Left renal pelvis (tissue), 4 donors: Measurements from ENCODE around the gene ILRUN. TPM values are rescaled to one million over a fixed set of nuclear protein-coding genes. Genes with fewer than 3 reads are reported as not detected.
"Not testable (repeated sequence)": the region's sequence is repeated elsewhere in the genome, so short reads cannot be mapped to it uniquely, and the experiment has no call there.

ENCODE experiments used
- DNase-seq, 4 donors: peaks; one replicate each; pipeline ENCODE4 v3.0.0-alpha.2; 2013; ENCODE audit warnings: low read depth in 4 of 4, low spot score in 3 of 4
- polyA plus RNA-seq, 4 donors: library from polyadenylated mRNA; unstranded; fragments of 120-200 nt; gene quantifications; one replicate each; pipeline ENCODE4 v1.2.1, GENCODE V29; 2013; ENCODE audit not compliant: insufficient read length in 4 of 4

The ILRUN gene
- polyA plus RNA-seq, 4 donors = 37.9 to 53.4 (median 46.1) TPM

DNA sequence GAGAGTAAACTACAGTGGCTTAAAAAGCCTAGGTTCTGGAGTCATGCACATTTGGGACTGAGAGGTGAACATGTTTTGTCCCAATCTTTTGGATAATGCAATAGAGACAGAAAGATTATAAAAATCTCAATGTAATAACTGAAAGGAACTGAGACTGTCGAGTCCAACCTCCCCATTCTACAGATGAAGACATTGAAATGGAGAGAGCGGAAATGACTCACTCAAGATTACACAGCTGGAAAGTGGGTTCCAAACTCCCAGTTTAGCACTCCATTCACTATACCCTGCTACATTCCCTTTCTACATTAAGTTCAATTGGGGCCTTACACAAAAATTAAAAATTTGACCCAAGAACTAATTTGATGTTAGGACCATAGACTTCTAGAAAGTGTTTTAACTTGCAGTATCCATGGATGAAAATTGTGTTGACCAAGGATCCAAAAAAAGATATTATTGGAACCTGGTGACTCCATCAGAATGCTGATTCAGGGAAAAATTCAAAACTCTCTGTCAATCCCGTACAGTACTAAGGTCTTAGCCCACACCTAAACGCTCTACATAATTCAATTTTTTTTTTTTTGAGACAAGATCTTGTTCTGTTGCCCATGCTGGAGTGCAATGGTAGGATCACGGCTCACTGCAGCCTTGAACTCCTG, 1.5 kb upstream of the ILRUN start:
- no peak for DNase-seq

DNA sequence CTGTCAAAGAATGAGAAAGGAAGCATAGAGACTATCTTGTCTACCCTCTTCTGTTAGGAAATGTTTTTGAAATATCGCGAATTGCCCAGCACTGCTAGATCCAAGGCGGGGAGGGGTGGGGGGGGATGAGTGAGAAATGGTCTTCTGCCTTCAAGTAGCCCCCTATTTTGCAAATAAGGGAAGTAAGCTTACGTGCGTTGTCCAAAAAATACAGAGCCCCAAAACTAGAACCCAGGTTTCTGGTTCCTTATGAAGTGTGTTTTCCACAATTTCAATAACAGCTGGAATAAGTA, 923 bp upstream of the ILRUN start:
- no peak for DNase-seq

DNA sequence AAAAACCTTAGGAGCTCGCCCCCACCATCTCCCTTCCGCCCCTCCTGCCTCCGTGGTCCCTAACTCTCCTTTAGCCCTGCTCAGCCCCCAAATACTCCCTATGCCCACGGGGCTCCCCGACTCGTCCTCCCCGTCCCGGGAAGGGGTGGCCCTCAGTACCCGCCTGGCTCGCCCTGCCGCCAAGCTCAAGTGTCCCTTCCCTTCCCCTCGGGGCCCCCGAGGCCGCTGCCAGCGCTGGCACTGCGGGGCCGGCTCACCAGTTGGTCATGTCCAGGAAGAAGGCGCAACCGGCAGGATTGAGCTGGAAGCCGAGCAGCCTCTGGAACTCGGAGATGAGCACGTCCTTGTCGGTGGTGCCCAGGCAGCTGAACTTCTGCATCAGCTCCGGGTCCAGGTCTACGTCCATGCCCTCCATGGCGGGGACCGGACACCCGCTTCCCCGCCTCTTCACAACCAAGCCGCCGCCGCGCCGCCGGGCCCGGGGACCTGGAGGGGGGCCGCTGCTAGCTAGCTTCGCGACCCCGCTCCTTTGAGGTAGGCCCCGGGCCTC, 303 bp downstream of the ILRUN start:
- DNase-seq = no peak

DNA sequence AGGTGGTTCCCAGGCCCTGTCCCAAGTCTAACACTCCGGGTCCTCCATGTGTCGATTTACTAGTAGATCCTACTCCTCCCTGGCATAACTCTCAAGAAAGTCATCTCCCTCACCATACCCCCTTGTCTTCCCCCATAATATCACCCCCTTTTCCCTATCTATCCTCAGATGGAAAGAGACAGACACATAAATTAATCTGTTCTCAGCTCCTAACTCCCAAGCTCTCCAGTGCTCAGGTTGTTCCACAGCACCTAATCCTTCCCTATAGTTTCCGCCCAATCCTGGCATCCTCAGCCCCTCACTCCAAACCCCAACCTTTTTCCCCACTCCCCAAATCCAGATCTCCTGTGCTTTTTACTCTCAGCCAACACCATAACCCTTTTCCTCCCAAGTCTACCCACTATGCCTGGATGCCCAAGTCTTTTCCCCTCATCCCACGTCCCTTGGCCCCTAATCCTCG, 808 bp downstream of the ILRUN start:
- no peak for DNase-seq

DNA sequence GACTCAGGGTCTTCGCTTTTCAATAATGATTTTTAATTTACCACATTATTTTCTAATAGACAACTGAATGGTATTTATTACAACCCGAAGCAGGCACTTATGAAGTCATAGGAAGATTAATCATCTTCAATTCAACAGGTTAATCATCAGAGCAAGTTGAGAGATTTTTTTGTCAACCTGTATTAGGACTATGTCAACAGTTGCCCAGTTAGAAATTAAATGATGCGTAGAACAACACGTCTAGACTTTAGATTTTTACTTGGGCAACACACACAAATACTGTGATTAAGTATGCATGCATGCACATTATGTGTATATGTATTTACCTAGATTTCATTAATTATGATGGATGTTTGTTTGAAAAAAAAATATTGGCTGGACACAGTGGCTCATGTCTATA, 4.3 kb downstream of the ILRUN start:
- DNase-seq = no peak

DNA sequence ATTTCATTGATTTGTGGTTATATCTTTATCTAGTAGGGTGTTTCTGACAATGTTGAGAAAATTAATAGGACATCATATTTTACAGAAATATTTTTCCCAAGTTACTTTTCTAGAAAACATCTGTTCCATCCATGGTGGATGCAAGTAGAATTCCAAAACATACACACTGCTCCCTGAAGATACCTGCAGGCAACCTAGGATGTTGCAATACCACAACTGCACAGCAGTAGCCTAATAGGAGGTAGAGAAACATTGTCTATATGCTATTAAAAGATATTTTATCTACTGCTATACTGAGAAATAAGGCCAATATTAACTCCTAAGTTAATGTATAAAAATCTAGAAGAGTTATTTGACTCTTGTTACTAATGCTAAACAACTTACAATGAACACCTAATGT, 6.8 kb downstream of the ILRUN start:
- DNase-seq = no peak

DNA sequence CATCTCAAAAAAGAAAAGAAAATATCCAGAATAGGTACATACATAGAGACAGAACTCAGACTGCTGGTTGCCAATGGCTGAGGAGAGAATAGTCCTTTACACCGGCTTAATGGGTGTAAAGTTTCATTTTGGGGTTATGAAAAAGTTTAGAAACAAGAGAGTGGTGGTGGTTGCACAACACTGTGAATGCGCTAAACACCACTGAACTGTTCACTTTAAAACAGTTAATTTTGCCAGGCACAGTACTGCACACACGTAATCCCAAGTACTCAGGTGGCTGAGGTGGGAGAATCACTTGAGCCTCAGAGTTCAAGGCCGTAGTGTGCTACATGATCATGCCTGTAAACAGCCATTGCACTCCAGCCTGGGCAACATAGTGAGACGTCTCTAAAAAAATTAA, 7.6 kb downstream of the ILRUN start:
- DNase-seq = no peak

DNA sequence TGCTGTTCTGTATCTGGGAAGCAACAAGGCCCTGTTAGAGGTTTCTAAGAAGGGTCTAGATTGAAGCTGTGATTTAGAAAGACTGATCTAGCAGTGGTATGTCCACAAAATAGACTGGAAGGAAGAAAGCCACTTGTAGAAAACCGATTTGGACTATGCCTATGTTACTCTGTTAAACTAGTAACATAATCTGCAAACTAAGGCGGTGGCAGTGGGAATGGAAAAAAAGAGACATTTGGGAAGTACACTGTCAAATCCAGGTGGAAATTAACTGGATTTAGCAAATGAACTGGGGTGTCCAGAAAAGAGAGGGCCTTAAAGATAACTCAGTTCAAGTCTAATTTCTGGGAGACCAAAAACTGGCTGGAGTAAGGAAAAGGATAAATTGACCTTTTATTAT, 11.6 kb downstream of the ILRUN start:
- DNase-seq = no peak

DNA sequence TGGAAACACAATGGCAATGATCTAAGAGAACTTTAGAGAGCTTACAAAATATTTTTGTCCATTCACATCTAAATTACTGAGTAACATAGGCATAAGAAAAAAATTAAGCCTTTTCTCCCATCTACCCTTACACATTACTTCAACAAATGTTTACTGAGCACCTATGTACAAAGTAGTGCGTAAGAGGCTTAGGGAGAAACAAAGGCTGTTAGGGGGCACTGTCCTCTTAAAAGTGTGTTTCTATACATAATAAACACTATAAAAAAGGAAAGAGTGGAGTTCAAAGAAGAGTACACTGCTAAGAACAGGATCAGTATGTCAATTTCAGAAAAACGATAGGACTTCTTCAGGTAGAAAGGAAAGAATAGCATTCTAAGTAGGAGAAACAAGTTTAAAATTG, 12.2 kb downstream of the ILRUN start:
- no peak for DNase-seq

DNA sequence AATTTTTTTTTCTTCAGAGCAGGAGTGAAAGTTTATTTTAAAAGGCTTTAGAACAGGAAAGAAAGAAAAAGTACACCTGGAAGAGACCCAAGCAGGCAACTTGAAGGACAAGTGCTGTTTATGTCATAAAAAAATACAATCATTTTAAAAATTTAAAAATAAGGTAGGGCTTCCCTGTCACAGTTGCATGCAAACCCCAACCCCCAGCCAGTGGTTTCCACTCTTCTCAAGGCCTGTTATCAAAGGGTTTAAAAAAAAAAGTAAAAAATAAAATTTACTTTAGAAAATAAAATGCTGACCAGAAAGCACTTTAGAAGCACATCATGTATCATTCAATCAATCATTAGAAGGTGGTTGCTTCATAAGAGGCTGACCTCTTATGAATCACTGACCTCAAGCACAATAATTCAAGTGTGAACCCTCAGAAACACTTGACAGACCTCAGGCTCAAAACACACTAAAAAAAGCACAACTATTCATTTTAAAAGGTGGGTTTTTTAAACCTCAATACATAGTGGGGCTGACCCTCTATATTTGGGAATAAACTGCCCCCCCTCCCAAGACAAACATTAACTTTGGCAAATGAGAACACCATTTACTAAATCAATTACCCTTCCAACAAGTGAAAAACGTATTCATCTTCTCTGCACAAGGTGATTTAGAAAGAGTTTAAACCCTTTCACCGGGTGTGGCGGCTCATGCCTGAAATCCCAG, 15.6 kb downstream of the ILRUN start:
- no peak for DNase-seq

DNA sequence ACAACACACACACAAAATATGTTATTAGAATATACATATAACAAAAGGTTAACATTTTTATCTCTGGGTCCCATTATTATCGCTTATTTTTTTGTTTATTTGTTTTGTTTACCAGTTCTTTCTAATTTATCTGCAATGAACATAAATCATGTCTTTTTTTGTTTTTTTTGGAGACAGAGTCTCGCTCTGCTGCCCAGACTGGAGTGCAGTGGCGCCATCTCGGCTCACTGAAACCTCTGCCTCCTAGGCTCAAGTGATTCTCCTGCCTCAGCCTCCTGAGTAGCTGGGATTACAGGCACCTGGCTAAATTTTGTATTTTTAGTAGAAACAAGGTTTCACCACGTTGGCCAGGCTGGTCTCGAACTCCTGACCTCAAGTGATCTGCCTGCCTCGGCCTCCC, 16.3 kb downstream of the ILRUN start:
- not testable (repeated sequence) for DNase-seq

DNA sequence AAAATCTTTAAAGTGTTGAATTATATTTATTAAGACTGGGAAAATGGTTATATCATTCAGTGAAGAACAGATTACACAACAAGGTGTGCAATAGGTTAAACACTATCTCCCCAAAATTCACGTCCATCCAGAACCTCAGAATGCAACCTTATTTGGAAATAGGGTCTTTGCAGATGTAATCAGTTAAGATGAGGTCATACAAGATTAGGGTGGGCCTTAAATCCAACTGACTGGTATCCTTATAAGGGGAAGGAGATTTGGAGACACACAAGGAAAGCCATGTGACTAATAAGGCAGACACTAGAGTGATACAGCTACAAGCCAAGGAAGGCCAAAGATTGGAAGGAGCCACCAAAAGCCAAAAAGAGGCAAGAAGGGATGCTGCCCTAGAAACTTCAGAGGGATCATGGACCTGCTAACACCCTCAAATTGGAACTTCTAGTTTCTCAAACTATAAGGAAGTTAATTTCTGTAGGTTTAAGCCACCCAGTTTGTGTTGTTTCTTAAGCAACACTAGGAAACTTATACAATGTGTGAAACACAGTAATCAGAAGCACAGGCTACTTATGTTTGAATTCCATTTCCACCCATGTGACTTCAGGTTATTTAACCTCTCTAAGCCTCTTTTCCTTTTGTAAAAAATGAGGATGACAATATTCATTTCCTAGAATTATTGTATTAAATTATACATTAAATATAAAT, 16.9 kb downstream of the ILRUN start:
- DNase-seq = no peak

DNA sequence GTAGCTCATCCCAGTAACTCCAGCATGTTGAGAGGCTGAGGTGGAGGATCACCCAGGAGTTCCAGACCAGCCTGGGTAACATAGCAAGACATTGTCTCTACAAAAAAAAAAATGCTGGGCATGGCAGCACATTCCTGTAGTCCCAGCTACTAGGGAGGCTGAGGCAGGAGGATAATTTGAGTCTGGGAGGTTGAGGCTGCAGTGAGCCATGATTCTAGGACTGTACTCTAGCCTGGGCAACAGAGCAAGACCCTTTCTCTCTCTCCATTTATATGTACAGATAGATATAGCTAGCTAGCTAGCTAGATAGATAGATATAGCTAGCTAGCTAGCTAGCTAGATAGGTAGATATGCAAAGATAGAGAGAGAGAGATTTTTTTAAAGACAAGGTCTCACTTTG, 20.4 kb downstream of the ILRUN start:
- no peak for DNase-seq

DNA sequence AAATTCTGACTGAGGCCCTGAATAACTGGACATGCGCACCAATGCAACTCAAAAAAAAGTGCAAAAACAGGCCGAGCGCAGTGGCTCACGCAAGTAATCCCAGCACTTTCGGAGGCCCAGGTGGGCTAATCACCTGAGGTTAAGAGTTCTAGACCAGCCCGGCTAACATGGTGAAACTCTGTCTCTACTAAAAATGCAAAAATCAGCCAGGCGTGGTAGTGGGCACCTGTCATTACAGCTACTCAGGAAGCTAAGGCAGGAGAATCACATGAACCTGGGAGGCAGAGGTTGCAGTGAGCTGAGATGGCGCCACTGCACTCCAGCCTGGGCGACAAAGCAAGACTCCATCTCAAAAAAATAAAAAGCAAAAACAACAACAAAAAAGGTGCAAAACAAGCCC, 21.6 kb downstream of the ILRUN start:
- DNase-seq = not testable (repeated sequence)

DNA sequence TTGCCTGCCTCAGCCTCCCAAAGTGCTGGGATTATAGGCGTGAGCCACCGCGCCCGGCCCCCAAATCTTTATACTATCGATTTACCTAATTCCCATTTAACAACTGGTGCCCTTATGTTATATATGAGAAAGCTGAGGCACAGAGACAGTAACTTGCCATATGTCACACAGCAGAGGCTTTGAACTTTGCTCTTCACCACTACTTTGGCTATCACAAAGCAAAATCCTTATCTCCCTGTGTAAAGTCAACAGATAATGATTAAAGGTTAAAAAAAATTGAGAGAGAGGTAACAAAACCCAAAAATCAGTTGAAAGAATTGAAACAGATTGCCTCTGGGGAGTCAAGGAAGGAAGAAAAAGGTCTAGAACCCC, 22.3 kb downstream of the ILRUN start:
- DNase-seq = no peak

DNA sequence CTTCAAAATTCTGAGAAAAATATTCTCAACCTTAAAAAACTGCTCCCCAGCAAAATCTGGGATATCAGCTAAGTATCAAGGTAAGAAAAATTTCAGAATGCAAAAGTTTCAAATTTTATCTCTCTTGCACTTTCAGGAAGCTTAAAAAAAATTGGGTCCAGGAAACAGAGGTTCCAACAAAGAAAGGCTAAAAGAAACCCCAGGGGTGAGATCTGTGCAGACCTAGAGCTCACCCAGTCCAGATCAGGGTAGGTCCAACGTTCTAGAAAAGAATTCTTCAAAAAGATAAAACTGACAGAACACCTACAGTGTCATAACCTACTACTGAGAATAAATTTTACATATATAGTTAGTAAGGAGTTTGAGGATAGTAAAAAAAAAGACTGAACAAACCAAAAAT, 23.5 kb downstream of the ILRUN start:
- DNase-seq = no peak

DNA sequence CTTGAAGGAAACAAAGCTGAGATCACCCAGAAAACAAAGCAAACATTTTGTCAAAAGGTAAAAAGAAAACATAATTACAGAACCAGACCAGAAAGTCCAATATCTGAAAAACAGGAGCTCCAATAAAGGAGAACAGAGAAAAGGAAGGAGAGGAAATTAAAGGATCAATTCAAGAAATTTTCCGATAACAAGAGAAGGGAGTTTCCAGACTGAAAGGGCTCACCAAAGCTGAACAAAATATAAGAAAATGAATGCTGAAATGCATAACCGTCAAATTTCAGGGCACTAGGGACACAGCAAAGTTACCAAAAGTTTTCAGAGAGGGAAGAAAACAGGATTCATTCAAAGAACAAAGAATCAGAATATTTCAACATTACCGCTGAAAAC, 23.9 kb downstream of the ILRUN start:
- DNase-seq = no peak

DNA sequence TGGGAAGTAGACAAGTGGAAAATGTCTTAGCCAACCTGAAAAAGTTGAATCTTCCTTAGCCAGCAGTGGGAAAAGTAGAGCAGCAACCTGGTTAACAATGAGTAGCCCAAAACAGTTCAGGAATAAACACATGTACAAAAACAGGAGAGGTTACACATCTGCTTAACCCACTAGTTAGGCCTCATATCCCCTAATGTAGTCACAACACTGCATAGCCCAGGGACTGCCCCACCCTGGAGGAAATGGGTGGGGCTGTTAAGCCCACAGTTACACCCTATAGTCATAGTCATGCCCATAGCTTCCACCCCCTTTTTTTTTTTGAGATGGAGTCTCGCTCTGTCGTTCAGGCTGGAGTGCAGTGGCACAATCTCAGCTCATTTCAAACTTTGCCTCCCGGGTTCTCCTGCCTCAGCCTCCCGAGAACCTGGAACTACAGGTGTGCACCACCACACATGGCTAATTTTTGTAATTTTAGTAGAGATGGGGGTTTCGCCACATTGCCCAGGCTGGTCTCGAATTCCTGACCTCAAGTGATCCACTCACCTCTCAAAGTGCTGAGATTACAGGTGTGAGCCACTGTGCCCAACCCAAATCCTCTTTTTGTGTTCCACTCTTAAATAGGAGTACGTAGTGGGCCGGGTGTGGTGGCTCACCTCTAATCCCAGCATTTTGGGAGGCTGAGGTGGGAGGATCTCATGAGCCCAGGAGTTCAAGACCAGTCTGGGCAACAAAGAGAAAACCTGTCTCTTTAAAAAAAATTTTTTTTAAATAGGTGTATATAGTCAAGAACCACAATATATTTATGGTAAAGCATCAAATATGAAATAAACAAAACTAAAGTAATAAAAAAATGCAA, 24.5 kb downstream of the ILRUN start:
- DNase-seq = no peak

DNA sequence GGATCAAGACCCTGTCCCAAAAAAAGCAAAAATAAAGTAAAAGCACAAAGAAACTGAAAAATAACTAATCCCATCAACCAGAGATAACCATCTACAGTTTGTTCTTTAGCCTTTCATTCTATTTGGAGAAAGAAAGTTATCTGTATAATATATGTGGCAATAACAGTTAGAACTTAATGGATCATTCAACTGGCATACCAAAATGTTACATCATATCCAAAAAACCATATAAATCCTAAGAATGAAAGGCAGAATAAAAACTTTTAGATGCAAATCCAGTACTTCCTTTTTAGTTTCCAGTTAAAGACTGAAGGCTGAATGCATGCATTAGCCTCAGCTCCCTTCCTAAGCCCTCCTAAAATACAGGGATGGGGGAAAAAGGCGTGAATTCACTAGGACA, 25.2 kb downstream of the ILRUN start:
- no peak for DNase-seq

DNA sequence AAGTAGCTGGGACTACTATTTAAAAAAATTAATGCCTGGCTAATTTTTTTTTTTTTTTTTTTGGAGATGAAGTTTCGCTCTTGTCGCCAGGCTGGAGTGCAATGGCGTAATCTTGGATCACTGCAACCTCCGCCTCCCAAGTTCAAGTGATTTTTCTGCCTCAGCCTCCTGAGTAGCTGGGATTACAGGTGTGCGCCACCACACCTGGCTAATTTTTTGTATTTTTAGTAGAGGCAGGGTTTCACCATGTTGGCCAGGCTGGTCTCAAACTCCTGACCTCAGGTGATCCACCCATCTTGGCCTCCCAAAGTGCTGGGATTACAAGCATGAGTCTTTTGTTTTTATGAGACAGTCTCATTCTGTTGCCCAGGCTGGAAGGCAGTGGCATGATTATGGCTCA, 27.8 kb downstream of the ILRUN start:
- DNase-seq = not testable (repeated sequence)
